Neutrophil (primary cell): Measurements from ENCODE around the gene RBPJ.

Experiments used
- H3K27ac ChIP-seq: fragments of 200-600 bp; sonication (generic); 2 replicates; pipeline ENCODE4 v1.5.1; 2016; ENCODE audit warnings: mild to moderate bottlenecking, moderate library complexity
- H3K27me3 ChIP-seq: fragments of 200-600 bp; sonication (generic); 2 replicates; pipeline ENCODE4 v1.6.0; 2016; ENCODE audit warnings: mild to moderate bottlenecking
- H3K36me3 ChIP-seq: fragments of 200-600 bp; sonication (generic); 2 replicates; pipeline ENCODE4 v1.5.1; 2017
- H3K4me1 ChIP-seq, 2 experiments: fragments of 200-600 bp in 1 of 2; sonication (generic) in 1 of 2; 1 replicate in 1 of 2; 2 replicates in 1 of 2; pipeline versions ENCODE4 v1.5.1 to v1.6.1; 2013 to 2016; ENCODE audit warnings: low read depth in 1 of 2, low read length in 1 of 2, mild to moderate bottlenecking in 1 of 2, moderate library complexity in 1 of 2; ENCODE audit not compliant: control insufficient read depth in 1 of 2, insufficient read depth in 1 of 2
- H3K4me3 ChIP-seq, 2 experiments: fragments of 200-600 bp in 1 of 2; sonication (generic) in 1 of 2; 1 replicate in 1 of 2; 2 replicates in 1 of 2; pipeline ENCODE4 v1.5.1; 2013 to 2016; ENCODE audit warnings: low read depth in 1 of 2, low read length in 1 of 2, mild to moderate bottlenecking in 1 of 2, moderate library complexity in 1 of 2
- H3K9me3 ChIP-seq: fragments of 200-600 bp; sonication (generic); 2 replicates; pipeline ENCODE4 v1.5.1; 2016
- CTCF ChIP-seq: fragments of 200-600 bp; sonication (generic); IDR thresholded peaks from 2 replicates; pipeline ENCODE4 v1.5.1; 2016; ENCODE audit warnings: antibody characterized with exemption

The RBPJ gene

GRCh38 chr4:26418107-26418506, 97.3 kb downstream of the RBPJ start:
- H3K9me3 ChIP-seq, result no peaks in the 10 kb centered on the region
- no peak for TF ChIP-seq CTCF
- H3K27me3 ChIP-seq, result no peaks in the 10 kb centered on the region
- no peak overlapping the region for H3K4me3 ChIP-seq
- peaks cover 42% of the 10 kb centered on the region for H3K36me3 ChIP-seq
- no peaks in the 10 kb centered on the region for H3K4me1 ChIP-seq
- no peak overlapping the region for H3K27ac ChIP-seq

- no peak for TF ChIP-seq CTCF
- Histone ChIP-seq H3K9me3 (no peaks in the 10 kb centered on the region), H3K4me1 (no peaks in the 10 kb centered on the region)
Measured at GRCh38 chr4:26418850-26419249, 98.0 kb downstream of the RBPJ start.

GRCh38 chr4:26420438-26420837, 99.6 kb downstream of the RBPJ start:
- no peaks in the 10 kb centered on the region for H3K4me1 ChIP-seq

More at GRCh38 chr4:26418850-26419249, 98.0 kb downstream of the RBPJ start:
- peaks cover 45% of the 10 kb centered on the region for H3K36me3 ChIP-seq
- H3K27ac ChIP-seq, result no peak overlapping the region
- H3K27me3 ChIP-seq, result no peaks in the 10 kb centered on the region
- H3K4me3 ChIP-seq, result no peak overlapping the region

GRCh38 chr4:26420913-26421312, 100.1 kb downstream of the RBPJ start:
- Histone ChIP-seq H3K36me3 (peaks cover 55% of the 10 kb centered on the region), H3K9me3 (no peaks in the 10 kb centered on the region), H3K4me3 (no peak overlapping the region), H3K27me3 (no peaks in the 10 kb centered on the region), H3K27ac (no peak overlapping the region), H3K4me1 (no peaks in the 10 kb centered on the region)
- TF ChIP-seq CTCF, result no peak

More at GRCh38 chr4:26420438-26420837, 99.6 kb downstream of the RBPJ start:
- H3K9me3 ChIP-seq, result no peaks in the 10 kb centered on the region
- no peaks in the 10 kb centered on the region for H3K27me3 ChIP-seq
- peaks cover 55% of the 10 kb centered on the region for H3K36me3 ChIP-seq
- no peak overlapping the region for H3K27ac ChIP-seq
- TF ChIP-seq CTCF, result no peak
- no peak overlapping the region for H3K4me3 ChIP-seq

GRCh38 chr4:26424153-26424552, 103.3 kb downstream of the RBPJ start:
- peaks cover 77% of the 10 kb centered on the region for H3K36me3 ChIP-seq
- H3K27me3 ChIP-seq, result no peaks in the 10 kb centered on the region
- TF ChIP-seq CTCF, result no peak

GRCh38 chr4:26424838-26425237, 104.0 kb downstream of the RBPJ start:
- Histone ChIP-seq H3K4me3 (no peak overlapping the region), H3K27ac (no peak overlapping the region), H3K9me3 (no peaks in the 10 kb centered on the region), H3K4me1 (no peaks in the 10 kb centered on the region), H3K36me3 (peaks cover 84% of the 10 kb centered on the region), H3K27me3 (no peaks in the 10 kb centered on the region)
- no peak for TF ChIP-seq CTCF

More at GRCh38 chr4:26424153-26424552, 103.3 kb downstream of the RBPJ start:
- no peak overlapping the region for H3K27ac ChIP-seq
- no peaks in the 10 kb centered on the region for H3K9me3 ChIP-seq
- H3K4me3 ChIP-seq, result no peak overlapping the region
- H3K4me1 ChIP-seq, result no peaks in the 10 kb centered on the region
